ENCODE results near the gene MMS22L. TPM values are rescaled to one million over a fixed set of nuclear protein-coding genes. Genes with fewer than 3 reads are reported as not detected.

Gene MMS22L
- total and polyA plus RNA-seq, 2 experiments from 2014 or later, result 11.7 to 49.5 TPM

DNA sequence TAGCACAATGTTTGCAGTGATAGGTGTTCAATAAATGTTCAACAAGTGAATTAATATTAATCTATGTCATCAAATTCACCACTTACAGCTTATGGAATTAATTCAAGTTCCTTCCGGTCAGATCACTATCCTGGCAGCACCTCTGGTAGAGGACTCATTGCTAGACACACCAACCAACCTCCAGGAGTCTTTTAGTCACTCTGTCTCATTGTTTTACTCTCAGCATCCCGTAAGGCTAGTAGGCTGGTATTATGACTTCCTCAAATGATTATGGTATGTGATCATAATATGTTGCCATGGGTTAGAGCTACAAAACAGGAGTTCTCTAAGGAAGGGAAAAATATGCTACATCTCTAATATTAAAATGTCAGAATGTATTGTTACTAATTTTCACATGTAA, 21.7 kb upstream of the MMS22L start:
- H3K36me3 ChIP-seq (ENCODE audit: insufficient read depth), result no peaks in the 10 kb centered on the region
- no peaks in the 10 kb centered on the region for H3K27me3 ChIP-seq (ENCODE audit: insufficient read depth)
- H3K9me3 Mint-ChIP-seq, result no peaks in the 10 kb centered on the region
- H3K9me2 ChIP-seq (ENCODE audit: insufficient read depth), result no peaks in the 10 kb centered on the region
- H3K27ac Mint-ChIP-seq, result no peak overlapping the region
- H3K27me3 Mint-ChIP-seq (ENCODE audit: insufficient read depth, low read depth, poor library complexity), result peaks cover 10% of the 10 kb centered on the region
- TF ChIP-seq, protein P1, sequence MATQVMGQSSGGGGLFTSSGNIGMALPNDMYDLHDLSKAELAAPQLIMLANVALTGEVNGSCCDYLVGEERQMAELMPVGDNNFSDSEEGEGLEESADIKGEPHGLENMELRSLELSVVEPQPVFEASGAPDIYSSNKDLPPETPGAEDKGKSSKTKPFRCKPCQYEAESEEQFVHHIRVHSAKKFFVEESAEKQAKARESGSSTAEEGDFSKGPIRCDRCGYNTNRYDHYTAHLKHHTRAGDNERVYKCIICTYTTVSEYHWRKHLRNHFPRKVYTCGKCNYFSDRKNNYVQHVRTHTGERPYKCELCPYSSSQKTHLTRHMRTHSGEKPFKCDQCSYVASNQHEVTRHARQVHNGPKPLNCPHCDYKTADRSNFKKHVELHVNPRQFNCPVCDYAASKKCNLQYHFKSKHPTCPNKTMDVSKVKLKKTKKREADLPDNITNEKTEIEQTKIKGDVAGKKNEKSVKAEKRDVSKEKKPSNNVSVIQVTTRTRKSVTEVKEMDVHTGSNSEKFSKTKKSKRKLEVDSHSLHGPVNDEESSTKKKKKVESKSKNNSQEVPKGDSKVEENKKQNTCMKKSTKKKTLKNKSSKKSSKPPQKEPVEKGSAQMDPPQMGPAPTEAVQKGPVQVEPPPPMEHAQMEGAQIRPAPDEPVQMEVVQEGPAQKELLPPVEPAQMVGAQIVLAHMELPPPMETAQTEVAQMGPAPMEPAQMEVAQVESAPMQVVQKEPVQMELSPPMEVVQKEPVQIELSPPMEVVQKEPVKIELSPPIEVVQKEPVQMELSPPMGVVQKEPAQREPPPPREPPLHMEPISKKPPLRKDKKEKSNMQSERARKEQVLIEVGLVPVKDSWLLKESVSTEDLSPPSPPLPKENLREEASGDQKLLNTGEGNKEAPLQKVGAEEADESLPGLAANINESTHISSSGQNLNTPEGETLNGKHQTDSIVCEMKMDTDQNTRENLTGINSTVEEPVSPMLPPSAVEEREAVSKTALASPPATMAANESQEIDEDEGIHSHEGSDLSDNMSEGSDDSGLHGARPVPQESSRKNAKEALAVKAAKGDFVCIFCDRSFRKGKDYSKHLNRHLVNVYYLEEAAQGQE (IDR thresholded peaks at IDR 0.05; ENCODE audit: unreplicated experiment), result no peak
- TF ChIP-seq CREB1 (CRISPR knock-in tag; IDR thresholded peaks at IDR 0.05; ENCODE audit: low read depth) (no peak), POLR2AphosphoS5 (IDR thresholded peaks at IDR 0.05; ENCODE audit: low read depth) (no peak), EZH2phosphoT487 (IDR thresholded peaks at IDR 0.05; ENCODE audit: unreplicated experiment) (no peak), NANOG (IDR thresholded peaks at IDR 0.05; ENCODE audit: borderline replicate concordance) (no peak), ZNF114 (CRISPR knock-in tag; IDR thresholded peaks at IDR 0.05) (no peak), EZH2 (IDR thresholded peaks at IDR 0.05; ENCODE audit: low read depth, unreplicated experiment) (no peak), ZNF331 (CRISPR knock-in tag; IDR thresholded peaks at IDR 0.05; ENCODE audit: low read depth) (no peak), JUNB (IDR thresholded peaks at IDR 0.05; ENCODE audit: unreplicated experiment) (no peak)
- TF ChIP-seq, protein P2, sequence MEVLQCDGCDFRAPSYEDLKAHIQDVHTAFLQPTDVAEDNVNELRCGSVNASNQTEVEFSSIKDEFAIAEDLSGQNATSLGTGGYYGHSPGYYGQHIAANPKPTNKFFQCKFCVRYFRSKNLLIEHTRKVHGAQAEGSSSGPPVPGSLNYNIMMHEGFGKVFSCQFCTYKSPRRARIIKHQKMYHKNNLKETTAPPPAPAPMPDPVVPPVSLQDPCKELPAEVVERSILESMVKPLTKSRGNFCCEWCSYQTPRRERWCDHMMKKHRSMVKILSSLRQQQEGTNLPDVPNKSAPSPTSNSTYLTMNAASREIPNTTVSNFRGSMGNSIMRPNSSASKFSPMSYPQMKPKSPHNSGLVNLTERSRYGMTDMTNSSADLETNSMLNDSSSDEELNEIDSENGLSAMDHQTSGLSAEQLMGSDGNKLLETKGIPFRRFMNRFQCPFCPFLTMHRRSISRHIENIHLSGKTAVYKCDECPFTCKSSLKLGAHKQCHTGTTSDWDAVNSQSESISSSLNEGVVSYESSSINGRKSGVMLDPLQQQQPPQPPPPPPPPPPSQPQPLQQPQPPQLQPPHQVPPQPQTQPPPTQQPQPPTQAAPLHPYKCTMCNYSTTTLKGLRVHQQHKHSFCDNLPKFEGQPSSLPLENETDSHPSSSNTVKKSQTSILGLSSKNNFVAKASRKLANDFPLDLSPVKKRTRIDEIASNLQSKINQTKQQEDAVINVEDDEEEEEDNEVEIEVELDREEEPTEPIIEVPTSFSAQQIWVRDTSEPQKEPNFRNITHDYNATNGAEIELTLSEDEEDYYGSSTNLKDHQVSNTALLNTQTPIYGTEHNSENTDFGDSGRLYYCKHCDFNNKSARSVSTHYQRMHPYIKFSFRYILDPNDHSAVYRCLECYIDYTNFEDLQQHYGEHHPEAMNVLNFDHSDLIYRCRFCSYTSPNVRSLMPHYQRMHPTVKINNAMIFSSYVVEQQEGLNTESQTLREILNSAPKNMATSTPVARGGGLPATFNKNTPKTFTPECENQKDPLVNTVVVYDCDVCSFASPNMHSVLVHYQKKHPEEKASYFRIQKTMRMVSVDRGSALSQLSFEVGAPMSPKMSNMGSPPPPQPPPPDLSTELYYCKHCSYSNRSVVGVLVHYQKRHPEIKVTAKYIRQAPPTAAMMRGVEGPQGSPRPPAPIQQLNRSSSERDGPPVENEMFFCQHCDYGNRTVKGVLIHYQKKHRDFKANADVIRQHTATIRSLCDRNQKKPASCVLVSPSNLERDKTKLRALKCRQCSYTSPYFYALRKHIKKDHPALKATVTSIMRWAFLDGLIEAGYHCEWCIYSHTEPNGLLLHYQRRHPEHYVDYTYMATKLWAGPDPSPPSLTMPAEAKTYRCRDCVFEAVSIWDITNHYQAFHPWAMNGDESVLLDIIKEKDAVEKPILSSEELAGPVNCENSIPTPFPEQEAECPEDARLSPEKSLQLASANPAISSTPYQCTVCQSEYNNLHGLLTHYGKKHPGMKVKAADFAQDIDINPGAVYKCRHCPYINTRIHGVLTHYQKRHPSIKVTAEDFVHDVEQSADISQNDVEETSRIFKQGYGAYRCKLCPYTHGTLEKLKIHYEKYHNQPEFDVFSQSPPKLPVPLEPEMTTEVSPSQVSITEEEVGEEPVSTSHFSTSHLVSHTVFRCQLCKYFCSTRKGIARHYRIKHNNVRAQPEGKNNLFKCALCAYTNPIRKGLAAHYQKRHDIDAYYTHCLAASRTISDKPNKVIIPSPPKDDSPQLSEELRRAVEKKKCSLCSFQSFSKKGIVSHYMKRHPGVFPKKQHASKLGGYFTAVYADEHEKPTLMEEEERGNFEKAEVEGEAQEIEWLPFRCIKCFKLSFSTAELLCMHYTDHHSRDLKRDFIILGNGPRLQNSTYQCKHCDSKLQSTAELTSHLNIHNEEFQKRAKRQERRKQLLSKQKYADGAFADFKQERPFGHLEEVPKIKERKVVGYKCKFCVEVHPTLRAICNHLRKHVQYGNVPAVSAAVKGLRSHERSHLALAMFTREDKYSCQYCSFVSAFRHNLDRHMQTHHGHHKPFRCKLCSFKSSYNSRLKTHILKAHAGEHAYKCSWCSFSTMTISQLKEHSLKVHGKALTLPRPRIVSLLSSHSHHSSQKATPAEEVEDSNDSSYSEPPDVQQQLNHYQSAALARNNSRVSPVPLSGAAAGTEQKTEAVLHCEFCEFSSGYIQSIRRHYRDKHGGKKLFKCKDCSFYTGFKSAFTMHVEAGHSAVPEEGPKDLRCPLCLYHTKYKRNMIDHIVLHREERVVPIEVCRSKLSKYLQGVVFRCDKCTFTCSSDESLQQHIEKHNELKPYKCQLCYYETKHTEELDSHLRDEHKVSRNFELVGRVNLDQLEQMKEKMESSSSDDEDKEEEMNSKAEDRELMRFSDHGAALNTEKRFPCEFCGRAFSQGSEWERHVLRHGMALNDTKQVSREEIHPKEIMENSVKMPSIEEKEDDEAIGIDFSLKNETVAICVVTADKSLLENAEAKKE (CRISPR knock-in tag; IDR thresholded peaks at IDR 0.05), result no peak
- TF ChIP-seq, protein P3, sequence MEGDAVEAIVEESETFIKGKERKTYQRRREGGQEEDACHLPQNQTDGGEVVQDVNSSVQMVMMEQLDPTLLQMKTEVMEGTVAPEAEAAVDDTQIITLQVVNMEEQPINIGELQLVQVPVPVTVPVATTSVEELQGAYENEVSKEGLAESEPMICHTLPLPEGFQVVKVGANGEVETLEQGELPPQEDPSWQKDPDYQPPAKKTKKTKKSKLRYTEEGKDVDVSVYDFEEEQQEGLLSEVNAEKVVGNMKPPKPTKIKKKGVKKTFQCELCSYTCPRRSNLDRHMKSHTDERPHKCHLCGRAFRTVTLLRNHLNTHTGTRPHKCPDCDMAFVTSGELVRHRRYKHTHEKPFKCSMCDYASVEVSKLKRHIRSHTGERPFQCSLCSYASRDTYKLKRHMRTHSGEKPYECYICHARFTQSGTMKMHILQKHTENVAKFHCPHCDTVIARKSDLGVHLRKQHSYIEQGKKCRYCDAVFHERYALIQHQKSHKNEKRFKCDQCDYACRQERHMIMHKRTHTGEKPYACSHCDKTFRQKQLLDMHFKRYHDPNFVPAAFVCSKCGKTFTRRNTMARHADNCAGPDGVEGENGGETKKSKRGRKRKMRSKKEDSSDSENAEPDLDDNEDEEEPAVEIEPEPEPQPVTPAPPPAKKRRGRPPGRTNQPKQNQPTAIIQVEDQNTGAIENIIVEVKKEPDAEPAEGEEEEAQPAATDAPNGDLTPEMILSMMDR (conservative IDR thresholded peaks at IDR 0.05; ENCODE audit: low read depth in 2 of 2), result no peak
- TF ChIP-seq, protein P4, sequence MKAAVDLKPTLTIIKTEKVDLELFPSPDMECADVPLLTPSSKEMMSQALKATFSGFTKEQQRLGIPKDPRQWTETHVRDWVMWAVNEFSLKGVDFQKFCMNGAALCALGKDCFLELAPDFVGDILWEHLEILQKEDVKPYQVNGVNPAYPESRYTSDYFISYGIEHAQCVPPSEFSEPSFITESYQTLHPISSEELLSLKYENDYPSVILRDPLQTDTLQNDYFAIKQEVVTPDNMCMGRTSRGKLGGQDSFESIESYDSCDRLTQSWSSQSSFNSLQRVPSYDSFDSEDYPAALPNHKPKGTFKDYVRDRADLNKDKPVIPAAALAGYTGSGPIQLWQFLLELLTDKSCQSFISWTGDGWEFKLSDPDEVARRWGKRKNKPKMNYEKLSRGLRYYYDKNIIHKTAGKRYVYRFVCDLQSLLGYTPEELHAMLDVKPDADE (IDR thresholded peaks at IDR 0.05), result no peak
- H3K4me1 Mint-ChIP-seq, result peaks cover 19% of the 10 kb centered on the region
- H3K4me3 Mint-ChIP-seq, result no peak overlapping the region
- H3K4me3 ChIP-seq, result no peak overlapping the region
- H3K4me2 ChIP-seq, result no peak overlapping the region
- H3K4me1 ChIP-seq (ENCODE audit: insufficient read depth), result peaks cover 24% of the 10 kb centered on the region
- H3K79me2 ChIP-seq (replicated peaks; ENCODE audit: insufficient read depth), result no peaks in the 10 kb centered on the region
- no peak overlapping the region for H2AFZ ChIP-seq
- H3K27ac ChIP-seq (ENCODE audit: low read depth), result no peak overlapping the region
- ATAC-seq (no peak), DNase-seq (ENCODE audit: low spot score) (no peak)
- H3K36me3 Mint-ChIP-seq (ENCODE audit: low read depth), result no peaks in the 10 kb centered on the region
- no peaks in the 10 kb centered on the region for H4K20me1 ChIP-seq (replicated peaks; ENCODE audit: insufficient read depth)
- H3F3A ChIP-seq (replicated peaks; ENCODE audit: low read depth), result no peaks in the 10 kb centered on the region

Data from GM23338 (cell line).